ENCODE measurements around the gene CD177. TPM values are rescaled to one million over a fixed set of nuclear protein-coding genes. Genes with fewer than 3 reads are reported as not detected.
"Not testable (repeated sequence)": the region's sequence is repeated elsewhere in the genome, so short reads cannot be mapped to it uniquely, and the experiment has no call there.

Gene CD177
- total RNA-seq, 1 experiment from 2014 or later = 0.09 TPM

- H3K4me2 ChIP-seq (ENCODE audit: insufficient read depth, insufficient read length, low read length); H3K4ac ChIP-seq (ENCODE audit: low read depth, low read length); H3K56ac ChIP-seq (ENCODE audit: insufficient read length, low read depth, low read length); H3K18ac ChIP-seq (ENCODE audit: insufficient read length, low read depth, low read length); H3K14ac ChIP-seq (ENCODE audit: insufficient read depth, low read length); H4K5ac ChIP-seq (ENCODE audit: insufficient read length, low read depth, low read length); H4K20me1 ChIP-seq (ENCODE audit: control insufficient read depth, insufficient read depth, insufficient read length); H3K23me2 ChIP-seq (ENCODE audit: insufficient read length, low read depth, low read length, poor library complexity, severe bottlenecking); H2BK12ac ChIP-seq (ENCODE audit: insufficient read length, low read depth, low read length); H4K91ac ChIP-seq (ENCODE audit: insufficient read length, low read depth, low read length); H2AK5ac ChIP-seq (ENCODE audit: insufficient read length, low read length); H2AFZ ChIP-seq (ENCODE audit: low read length); H3K4me1 Mint-ChIP-seq; H3K27ac Mint-ChIP-seq; H3K23ac ChIP-seq (ENCODE audit: insufficient read length, low read depth, low read length); H4K8ac ChIP-seq (replicated peaks; ENCODE audit: insufficient read length, low read depth, low read length); H3K79me1 ChIP-seq (ENCODE audit: insufficient read depth, low read depth, low read length, poor library complexity, severe bottlenecking); H3K4me1 ChIP-seq (ENCODE audit: insufficient read depth, low read length); H3K79me2 ChIP-seq (ENCODE audit: insufficient read depth, low read length); H3K9ac ChIP-seq (ENCODE audit: extremely low read depth, insufficient read length, low read length); H3K27ac ChIP-seq (ENCODE audit: insufficient read length, low read depth, low read length); H3K36me3 Mint-ChIP-seq (ENCODE audit: insufficient read depth in 1 of 3, low read depth in 3 of 3); H2BK120ac ChIP-seq (ENCODE audit: low read depth, low read length, poor library complexity, severe bottlenecking); H2BK5ac ChIP-seq (ENCODE audit: insufficient read length, low read length); DNase-seq; H2BK20ac ChIP-seq (ENCODE audit: low read depth, low read length, poor library complexity, severe bottlenecking); H3T11ph ChIP-seq (ENCODE audit: low read length); H3K4me3 Mint-ChIP-seq; H2BK15ac ChIP-seq (ENCODE audit: low read depth, low read length); H3K9me3 ChIP-seq (ENCODE audit: control insufficient read depth, low read depth, low read length); H3K27me3 ChIP-seq (ENCODE audit: insufficient read depth, low read length): not testable (repeated sequence)
- WGBS (ENCODE audit: extremely low coverage, insufficient read length, low lambda C conversion rate) = no CpG with 5 or more reads among the region's 2 CpGs
- Mint-ChIP-seq H3K27me3 (ENCODE audit: low read depth) (peaks cover 22% of the 10 kb centered on the region), H3K9me3 (peaks cover 17 to 64% of the 10 kb centered on the region in 2 experiments)
Measured at GRCh38 chr19:43340101-43340500, 13.4 kb upstream of the CD177 start.

- not testable (repeated sequence) for DNase-seq; H2BK20ac ChIP-seq (ENCODE audit: low read depth, low read length, poor library complexity, severe bottlenecking); H3K4me2 ChIP-seq (ENCODE audit: insufficient read depth, insufficient read length, low read length); H3K4me3 Mint-ChIP-seq; H2BK15ac ChIP-seq (ENCODE audit: low read depth, low read length); H3K4me1 Mint-ChIP-seq; H3K9me3 ChIP-seq (ENCODE audit: control insufficient read depth, low read depth, low read length); H4K20me1 ChIP-seq (ENCODE audit: control insufficient read depth, insufficient read depth, insufficient read length); H3K79me1 ChIP-seq (ENCODE audit: insufficient read depth, low read depth, low read length, poor library complexity, severe bottlenecking); H2AFZ ChIP-seq (ENCODE audit: low read length); H3K23ac ChIP-seq (ENCODE audit: insufficient read length, low read depth, low read length); H3K4me1 ChIP-seq (ENCODE audit: insufficient read depth, low read length); H3T11ph ChIP-seq (ENCODE audit: low read length); H3K56ac ChIP-seq (ENCODE audit: insufficient read length, low read depth, low read length); H3K4ac ChIP-seq (ENCODE audit: low read depth, low read length); H4K8ac ChIP-seq (replicated peaks; ENCODE audit: insufficient read length, low read depth, low read length); H3K27me3 ChIP-seq (ENCODE audit: insufficient read depth, low read length); H4K5ac ChIP-seq (ENCODE audit: insufficient read length, low read depth, low read length); H2AK5ac ChIP-seq (ENCODE audit: insufficient read length, low read length); H2BK12ac ChIP-seq (ENCODE audit: insufficient read length, low read depth, low read length); H3K79me2 ChIP-seq (ENCODE audit: insufficient read depth, low read length); H3K23me2 ChIP-seq (ENCODE audit: insufficient read length, low read depth, low read length, poor library complexity, severe bottlenecking); H3K14ac ChIP-seq (ENCODE audit: insufficient read depth, low read length); H3K18ac ChIP-seq (ENCODE audit: insufficient read length, low read depth, low read length); H3K27ac ChIP-seq (ENCODE audit: insufficient read length, low read depth, low read length); H4K91ac ChIP-seq (ENCODE audit: insufficient read length, low read depth, low read length); H2BK5ac ChIP-seq (ENCODE audit: insufficient read length, low read length); H3K9ac ChIP-seq (ENCODE audit: extremely low read depth, insufficient read length, low read length); H2BK120ac ChIP-seq (ENCODE audit: low read depth, low read length, poor library complexity, severe bottlenecking); H3K36me3 Mint-ChIP-seq (ENCODE audit: insufficient read depth in 1 of 3, low read depth in 3 of 3); H3K27ac Mint-ChIP-seq
- Mint-ChIP-seq H3K27me3 (ENCODE audit: low read depth) (peaks cover 24% of the 10 kb centered on the region), H3K9me3 (peaks cover 14 to 56% of the 10 kb centered on the region in 2 experiments)
- WGBS (ENCODE audit: extremely low coverage, insufficient read length, low lambda C conversion rate) = no CpG with 5 or more reads among the region's 3 CpGs
Measured at GRCh38 chr19:43341098-43341497, 12.4 kb upstream of the CD177 start.

All from H9 (cell line).